ENCODE measurements around the gene UGT1A8.

Gene UGT1A8

DNA sequence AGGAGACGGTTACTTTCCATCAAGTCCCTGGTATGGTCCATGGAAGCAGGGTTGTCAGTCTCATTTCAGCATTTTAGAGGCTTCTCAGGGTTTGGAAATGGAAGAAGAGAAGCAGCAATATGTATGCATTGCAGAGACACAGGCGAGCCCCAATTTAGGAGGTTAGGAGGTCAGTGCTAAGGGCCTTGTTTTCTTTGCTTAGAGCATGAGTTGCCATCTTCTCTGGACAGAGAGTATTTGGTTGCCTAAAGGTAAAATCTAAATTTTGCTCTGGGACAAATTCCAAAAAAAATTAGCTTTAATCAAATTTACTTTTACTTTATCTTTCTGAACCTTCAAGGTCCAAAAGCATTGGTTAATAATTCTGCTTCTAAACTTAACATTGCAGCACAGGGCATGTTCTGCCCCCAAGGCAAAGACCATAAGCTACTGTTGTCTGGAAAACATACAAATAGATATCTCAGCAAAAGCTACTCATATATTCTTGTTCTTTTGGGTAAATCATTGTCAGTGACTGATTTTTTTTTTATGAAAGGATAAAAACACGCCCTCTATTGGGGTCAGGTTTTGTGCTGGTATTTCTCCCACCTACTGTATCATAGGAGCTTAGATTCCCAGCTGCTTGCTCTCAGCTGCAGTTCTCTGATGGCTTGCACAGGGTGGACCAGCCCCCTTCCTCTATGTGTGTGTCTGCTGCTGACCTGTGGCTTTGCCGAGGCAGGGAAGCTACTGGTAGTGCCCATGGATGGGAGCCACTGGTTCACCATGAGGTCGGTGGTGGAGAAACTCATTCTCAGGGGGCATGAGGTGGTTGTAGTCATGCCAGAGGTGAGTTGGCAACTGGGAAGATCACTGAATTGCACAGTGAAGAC is 54.1 kb downstream of the UGT1A8 start, which contains the start of gene UGT1A9:
UGT1A9 (plus strand) TSS at position 609 of the 872 bp plus-strand sequence; CDS start at position 646, 37 bp downstream.
- Histone ChIP-seq H3K9ac (ENCODE audit: low read depth, low read length, poor library complexity, severe bottlenecking) (no peak within 1 kb of the TSS), H3K9me2 (replicated peaks; ENCODE audit: low read depth, low read length) (no peaks in the 10 kb centered on the region), H3F3A (ENCODE audit: low read depth) (no peaks in the 10 kb centered on the region), H3K4me3 (ENCODE audit: low read length, poor library complexity, severe bottlenecking) (no peak within 1 kb of the TSS), H3K4me2 (ENCODE audit: low read depth, low read length, poor library complexity, severe bottlenecking) (no peak within 1 kb of the TSS), H3K27me3 (ENCODE audit: insufficient read depth, low read length, poor library complexity, severe bottlenecking) (peaks cover 6% of the 10 kb centered on the region), H4K20me1 (ENCODE audit: insufficient read depth, low read length, poor library complexity, severe bottlenecking) (no peaks in the 10 kb centered on the region), H3K4me1 (ENCODE audit: insufficient read depth, low read length, poor library complexity, severe bottlenecking) (no peaks in the 10 kb centered on the region), H2AFZ (ENCODE audit: low read length) (no peak within 1 kb of the TSS), H3K9me3 (ENCODE audit: insufficient read depth, low read depth, low read length) (no peaks in the 10 kb centered on the region), H3K36me3 (ENCODE audit: insufficient read depth, low read length) (no peaks in the 10 kb centered on the region), H3K79me2 (ENCODE audit: insufficient read depth, low read length) (no peaks in the 10 kb centered on the region)
- TF ChIP-seq, protein P1, sequence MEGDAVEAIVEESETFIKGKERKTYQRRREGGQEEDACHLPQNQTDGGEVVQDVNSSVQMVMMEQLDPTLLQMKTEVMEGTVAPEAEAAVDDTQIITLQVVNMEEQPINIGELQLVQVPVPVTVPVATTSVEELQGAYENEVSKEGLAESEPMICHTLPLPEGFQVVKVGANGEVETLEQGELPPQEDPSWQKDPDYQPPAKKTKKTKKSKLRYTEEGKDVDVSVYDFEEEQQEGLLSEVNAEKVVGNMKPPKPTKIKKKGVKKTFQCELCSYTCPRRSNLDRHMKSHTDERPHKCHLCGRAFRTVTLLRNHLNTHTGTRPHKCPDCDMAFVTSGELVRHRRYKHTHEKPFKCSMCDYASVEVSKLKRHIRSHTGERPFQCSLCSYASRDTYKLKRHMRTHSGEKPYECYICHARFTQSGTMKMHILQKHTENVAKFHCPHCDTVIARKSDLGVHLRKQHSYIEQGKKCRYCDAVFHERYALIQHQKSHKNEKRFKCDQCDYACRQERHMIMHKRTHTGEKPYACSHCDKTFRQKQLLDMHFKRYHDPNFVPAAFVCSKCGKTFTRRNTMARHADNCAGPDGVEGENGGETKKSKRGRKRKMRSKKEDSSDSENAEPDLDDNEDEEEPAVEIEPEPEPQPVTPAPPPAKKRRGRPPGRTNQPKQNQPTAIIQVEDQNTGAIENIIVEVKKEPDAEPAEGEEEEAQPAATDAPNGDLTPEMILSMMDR (conservative IDR thresholded peaks at IDR 0.05; ENCODE audit: low read length) = no peak
- no peak for TF ChIP-seq EZH2phosphoT487 (IDR thresholded peaks at IDR 0.05; ENCODE audit: borderline replicate concordance)

DNA sequence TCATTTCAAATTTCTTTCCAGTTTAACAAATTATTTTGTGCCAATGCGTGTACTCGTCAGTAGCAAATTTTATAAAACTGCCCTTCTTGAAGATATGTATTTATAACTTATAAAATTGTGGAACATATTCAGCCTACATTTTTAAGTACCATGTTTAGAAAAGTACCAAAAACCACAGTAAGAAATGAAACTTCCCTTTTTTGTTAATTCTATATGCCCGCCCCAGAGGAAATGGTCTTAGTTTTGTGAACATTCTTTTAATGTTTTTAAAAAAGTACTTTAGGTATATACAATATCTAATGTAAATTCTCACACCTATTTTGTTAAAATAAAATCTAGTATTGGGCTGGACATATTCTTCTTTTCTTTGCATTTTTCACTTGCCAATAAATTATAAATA is 55.5 kb downstream of the UGT1A8 start:
- TF ChIP-seq, protein P1 (conservative IDR thresholded peaks at IDR 0.05; ENCODE audit: low read length) = no peak
- TF ChIP-seq EZH2phosphoT487 (IDR thresholded peaks at IDR 0.05; ENCODE audit: borderline replicate concordance) = no peak
- no peaks in the 10 kb centered on the region for H3K36me3 ChIP-seq (ENCODE audit: insufficient read depth, low read length)
- no peaks in the 10 kb centered on the region for H3K9me2 ChIP-seq (replicated peaks; ENCODE audit: low read depth, low read length)
- no peaks in the 10 kb centered on the region for H4K20me1 ChIP-seq (ENCODE audit: insufficient read depth, low read length, poor library complexity, severe bottlenecking)
- no peak overlapping the region for H3K4me2 ChIP-seq (ENCODE audit: low read depth, low read length, poor library complexity, severe bottlenecking)
- no peaks in the 10 kb centered on the region for H3K4me1 ChIP-seq (ENCODE audit: insufficient read depth, low read length, poor library complexity, severe bottlenecking)
- H2AFZ ChIP-seq (ENCODE audit: low read length) = no peak overlapping the region
- H3K79me2 ChIP-seq (ENCODE audit: insufficient read depth, low read length) = no peaks in the 10 kb centered on the region
- no peaks in the 10 kb centered on the region for H3K9me3 ChIP-seq (ENCODE audit: insufficient read depth, low read depth, low read length)
- H3K4me3 ChIP-seq (ENCODE audit: low read length, poor library complexity, severe bottlenecking) = no peak overlapping the region
- H3K9ac ChIP-seq (ENCODE audit: low read depth, low read length, poor library complexity, severe bottlenecking) = no peak overlapping the region
- H3K27me3 ChIP-seq (ENCODE audit: insufficient read depth, low read length, poor library complexity, severe bottlenecking) = peaks cover 6% of the 10 kb centered on the region
- H3F3A ChIP-seq (ENCODE audit: low read depth) = no peaks in the 10 kb centered on the region

DNA sequence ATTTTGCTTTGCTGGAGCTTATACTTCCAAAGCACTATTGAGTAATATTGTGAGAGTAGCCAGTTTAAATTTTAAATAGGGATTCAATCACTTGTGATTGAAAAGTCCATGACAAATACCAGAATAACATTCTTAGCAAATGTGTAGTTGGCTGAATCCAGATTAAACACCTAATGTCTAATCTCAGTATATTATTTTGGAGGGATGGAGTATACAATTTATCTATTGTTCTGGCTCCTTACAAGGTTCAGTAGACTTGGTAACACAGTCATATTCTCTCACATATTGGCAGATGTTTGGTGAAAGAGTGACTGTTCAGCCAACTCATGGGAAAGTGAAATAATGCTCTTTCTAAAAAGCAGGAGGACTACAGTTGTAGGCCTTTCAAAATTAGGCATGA is 56.5 kb downstream of the UGT1A8 start:
- Histone ChIP-seq H2AFZ (ENCODE audit: low read length) (no peak overlapping the region), H3K9ac (ENCODE audit: low read depth, low read length, poor library complexity, severe bottlenecking) (no peak overlapping the region), H3K9me3 (ENCODE audit: insufficient read depth, low read depth, low read length) (no peaks in the 10 kb centered on the region), H4K20me1 (ENCODE audit: insufficient read depth, low read length, poor library complexity, severe bottlenecking) (no peaks in the 10 kb centered on the region), H3K9me2 (replicated peaks; ENCODE audit: low read depth, low read length) (no peaks in the 10 kb centered on the region), H3K79me2 (ENCODE audit: insufficient read depth, low read length) (no peaks in the 10 kb centered on the region), H3K4me2 (ENCODE audit: low read depth, low read length, poor library complexity, severe bottlenecking) (no peak overlapping the region), H3F3A (ENCODE audit: low read depth) (no peaks in the 10 kb centered on the region), H3K36me3 (ENCODE audit: insufficient read depth, low read length) (no peaks in the 10 kb centered on the region), H3K4me3 (ENCODE audit: low read length, poor library complexity, severe bottlenecking) (no peak overlapping the region), H3K27me3 (ENCODE audit: insufficient read depth, low read length, poor library complexity, severe bottlenecking) (peaks cover 6% of the 10 kb centered on the region), H3K4me1 (ENCODE audit: insufficient read depth, low read length, poor library complexity, severe bottlenecking) (no peaks in the 10 kb centered on the region)
- TF ChIP-seq EZH2phosphoT487 (IDR thresholded peaks at IDR 0.05; ENCODE audit: borderline replicate concordance) = no peak
- TF ChIP-seq, protein P1 (conservative IDR thresholded peaks at IDR 0.05; ENCODE audit: low read length) = no peak
